HG02870 (cell line): ENCODE measurements around the gene SCD5.
A peak's percentile ranks its signal among the peaks of the same experiment; 100 is the strongest.
"Not testable (repeated sequence)": the region's sequence is repeated elsewhere in the genome, so short reads cannot be mapped to it uniquely, and the experiment has no call there.

Source experiments
- ATAC-seq: cut with Tn5 transposase; IDR thresholded peaks from one replicate; pipeline ENCODE4 v1.9.1; 2021; ENCODE audit warnings: mild to moderate bottlenecking, moderate library complexity; ENCODE audit not compliant: unreplicated experiment

The SCD5 gene

DNA sequence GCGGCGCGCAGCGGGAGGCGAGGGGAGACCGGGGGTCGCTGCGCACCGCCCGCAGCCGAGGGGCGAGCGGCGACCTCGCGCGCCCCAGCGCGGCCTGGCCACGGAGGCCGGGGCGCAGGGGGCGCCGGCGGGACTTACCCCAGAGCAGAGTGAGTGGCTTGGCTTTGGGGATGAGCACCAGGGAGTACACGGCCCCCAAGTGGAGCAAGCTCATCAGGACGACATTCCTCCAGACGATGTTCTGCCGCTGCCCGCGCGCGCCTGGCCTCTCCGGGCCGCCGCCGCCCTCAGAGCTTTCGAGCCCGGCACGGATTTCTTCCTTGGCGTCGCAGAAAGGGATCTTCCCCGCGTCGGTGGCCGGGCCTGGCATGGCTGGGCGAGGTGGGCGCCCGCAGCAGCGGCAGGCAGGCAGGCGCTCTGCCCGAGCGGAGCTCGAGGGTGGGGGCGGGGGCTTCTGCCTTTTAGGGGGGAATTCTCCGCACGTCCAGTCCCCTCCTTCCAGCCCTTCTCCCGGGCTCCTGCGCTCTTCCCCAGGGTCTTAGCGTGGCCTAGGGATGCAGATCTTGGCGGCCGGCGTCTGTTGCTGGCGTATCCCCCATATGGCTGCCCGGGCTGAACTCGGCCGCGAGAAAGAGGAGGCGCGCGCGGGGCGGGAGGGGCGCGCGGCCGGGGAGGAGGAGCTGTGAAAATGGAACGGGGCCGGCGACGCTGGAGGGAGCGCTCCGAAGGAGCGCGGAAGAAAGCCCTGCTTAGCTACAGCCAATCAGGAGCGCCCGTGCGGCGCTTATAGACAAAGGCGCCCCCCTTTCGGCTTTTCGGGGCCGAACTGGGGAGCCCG lies at the start of gene SCD5:
TSS of gene SCD5 (minus strand) at position 629 of the 838 bp plus-strand sequence. CDS start at position 370, 259 bp downstream.
- peak; percentile 83 for ATAC-seq

- no peak for ATAC-seq
Measured at GRCh38 chr4:82842593-82842992, 44.0 kb upstream of the SCD5 start.

GRCh38 chr4:82839624-82840023 lies 41.0 kb upstream of the SCD5 start:
- no peak for ATAC-seq

DNA sequence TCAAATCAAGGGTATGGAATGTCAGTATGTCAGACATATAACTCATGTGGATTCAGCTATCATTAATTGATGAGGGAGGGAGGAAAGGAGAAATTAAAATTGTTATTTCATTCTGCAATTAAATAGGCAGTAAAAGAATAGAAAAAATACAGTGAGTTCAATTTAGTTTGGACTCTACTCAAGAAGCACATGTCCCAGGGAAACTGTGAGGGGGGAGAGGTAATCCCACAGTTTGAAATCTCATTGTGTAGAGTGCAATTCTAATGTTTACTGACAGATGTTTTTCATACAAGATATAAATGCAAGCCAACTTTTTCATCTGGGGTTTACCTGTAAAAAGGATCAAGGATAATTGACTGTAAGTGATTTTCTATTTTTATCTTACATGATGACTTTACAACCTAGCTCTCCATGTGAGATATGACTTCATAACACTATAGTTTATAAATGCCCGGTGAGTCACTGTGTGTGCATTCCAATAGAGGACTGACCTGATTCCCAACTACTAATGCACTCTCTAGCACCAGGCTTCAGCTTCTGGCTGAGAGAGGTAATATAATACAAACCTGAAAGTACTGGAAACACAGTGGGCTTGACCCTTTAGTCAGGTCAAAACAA lies 35.2 kb upstream of the SCD5 start:
- ATAC-seq = no peak

GRCh38 chr4:82833060-82833459 lies 34.5 kb upstream of the SCD5 start:
- ATAC-seq = not testable (repeated sequence)

DNA sequence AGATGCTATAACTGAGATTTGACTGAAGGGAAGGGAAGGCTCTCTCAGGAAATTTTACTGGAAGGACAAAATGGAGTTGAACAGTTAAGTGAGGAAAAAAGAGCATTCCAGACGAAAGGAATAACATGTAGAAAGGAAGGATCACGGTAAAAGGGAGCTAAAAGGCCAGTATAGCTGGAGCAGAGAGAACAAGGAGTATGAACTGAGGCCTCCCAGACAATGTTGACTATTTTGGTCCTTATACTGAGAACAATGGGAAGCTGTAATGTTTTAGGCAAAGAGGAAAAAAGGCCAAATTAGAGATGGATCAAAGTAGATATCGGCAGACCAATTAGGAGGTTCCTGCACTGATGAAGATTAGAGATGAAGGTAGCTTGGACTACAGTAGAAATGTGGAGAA lies 26.8 kb upstream of the SCD5 start:
- no peak for ATAC-seq

GRCh38 chr4:82823062-82823461 lies 24.5 kb upstream of the SCD5 start:
- no peak for ATAC-seq

DNA sequence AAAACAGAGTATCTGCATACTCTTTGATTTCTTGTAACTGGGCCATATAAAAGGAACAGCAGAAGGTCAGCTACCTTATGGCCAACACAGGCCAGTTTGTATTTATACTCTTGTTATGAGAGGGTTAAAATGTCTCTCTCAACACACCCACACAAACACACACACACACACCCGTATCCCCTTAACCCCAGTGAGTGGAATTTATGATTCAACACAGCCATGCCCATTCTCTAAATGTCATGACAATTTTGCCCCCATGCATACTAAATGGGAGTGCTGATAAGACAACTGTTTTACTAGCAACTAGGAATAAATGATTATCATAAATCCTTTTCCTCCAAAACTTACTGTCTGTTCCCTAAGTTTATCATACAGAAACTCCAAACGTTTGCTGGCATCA lies 22.1 kb upstream of the SCD5 start:
- ATAC-seq = no peak

DNA sequence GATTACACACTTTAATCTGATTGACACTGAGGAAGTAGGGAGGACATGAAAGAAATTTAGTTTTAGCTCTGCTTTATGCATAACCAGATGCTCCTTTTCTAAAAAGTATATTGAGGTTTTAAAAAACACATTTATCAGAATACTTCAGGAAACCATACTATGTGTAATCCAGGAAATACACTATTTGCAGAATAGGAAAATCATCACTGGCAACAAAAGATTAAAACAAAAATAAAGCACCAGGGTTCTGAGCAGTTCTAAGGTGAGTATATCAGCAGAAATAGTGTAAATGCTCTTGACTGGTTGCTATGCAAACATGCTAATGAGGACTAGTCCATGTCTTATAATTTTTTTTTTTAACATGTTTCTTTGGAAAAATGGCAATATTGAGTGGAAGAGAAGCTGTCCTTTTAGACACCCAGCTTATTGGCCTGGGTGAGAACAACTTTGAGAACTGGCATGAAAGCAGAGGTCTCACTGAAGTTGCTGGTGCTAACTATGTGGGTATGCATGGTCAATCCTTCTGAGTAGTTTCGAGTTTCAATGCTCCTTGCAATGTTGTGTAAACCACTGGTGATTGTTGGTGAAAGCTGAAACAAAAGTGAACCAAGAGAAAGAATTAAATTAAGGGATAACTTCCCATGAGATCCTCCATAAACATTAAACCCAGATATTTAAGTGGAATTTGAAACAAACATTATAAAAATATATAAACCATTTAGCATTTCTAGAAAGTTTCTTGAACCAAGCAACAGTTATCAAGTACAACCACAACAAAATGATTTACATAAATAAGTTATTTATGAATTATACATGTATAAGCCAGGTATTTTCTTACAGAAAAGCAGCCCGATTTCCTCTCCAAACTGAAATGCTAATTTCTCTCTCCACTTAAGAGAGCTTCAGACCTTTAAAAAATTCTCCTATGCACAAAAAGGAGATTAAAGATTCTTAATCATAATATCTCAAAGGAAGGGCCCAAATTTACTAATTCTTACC lies 20.4 kb upstream of the SCD5 start:
- no peak for ATAC-seq

- not testable (repeated sequence) for ATAC-seq
Measured at GRCh38 chr4:82816874-82817273, 18.3 kb upstream of the SCD5 start.

DNA sequence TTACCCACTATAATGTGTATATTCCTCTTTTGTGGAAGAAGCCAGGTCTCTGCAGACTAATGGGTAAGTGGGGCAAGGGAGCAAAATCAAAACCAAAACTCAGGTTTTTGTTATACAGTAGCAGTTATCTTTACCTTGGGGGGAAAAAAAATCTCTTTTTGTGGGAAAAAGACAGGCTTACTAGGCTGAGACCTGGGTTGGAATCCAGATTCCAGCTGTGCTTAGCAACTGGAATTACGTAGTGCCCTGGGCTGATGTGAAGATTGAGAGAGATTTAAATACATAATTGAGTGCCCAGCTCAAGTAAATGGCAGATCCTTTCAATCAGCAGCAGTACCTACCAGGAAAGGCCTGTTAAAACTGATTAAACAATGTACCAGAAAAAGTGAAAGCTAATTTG lies 15.4 kb upstream of the SCD5 start:
- ATAC-seq = no peak

- no peak for ATAC-seq
Measured at GRCh38 chr4:82811838-82812341, 13.3 kb upstream of the SCD5 start.

GRCh38 chr4:82811392-82811791 lies 12.8 kb upstream of the SCD5 start:
- no peak for ATAC-seq

GRCh38 chr4:82810176-82810575 lies 11.6 kb upstream of the SCD5 start:
- no peak for ATAC-seq

DNA sequence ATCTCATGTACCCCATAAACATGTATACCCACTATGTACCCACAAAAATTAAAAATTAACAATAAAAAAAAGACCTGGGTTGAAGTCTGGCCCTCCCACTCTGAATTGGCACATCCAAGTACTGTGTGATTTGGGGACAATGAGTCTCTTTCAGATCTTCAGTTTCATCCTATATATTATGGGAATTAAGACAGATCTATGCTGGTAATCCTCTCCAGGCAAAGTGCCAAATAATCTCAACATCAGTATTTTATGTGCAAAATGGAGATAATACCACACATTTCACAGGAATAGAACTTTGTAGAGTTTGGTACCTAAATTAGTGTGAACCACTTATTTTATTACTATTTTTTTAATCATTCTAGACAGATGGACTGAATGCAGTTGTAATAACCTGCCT lies 11.0 kb upstream of the SCD5 start:
- no peak for ATAC-seq

DNA sequence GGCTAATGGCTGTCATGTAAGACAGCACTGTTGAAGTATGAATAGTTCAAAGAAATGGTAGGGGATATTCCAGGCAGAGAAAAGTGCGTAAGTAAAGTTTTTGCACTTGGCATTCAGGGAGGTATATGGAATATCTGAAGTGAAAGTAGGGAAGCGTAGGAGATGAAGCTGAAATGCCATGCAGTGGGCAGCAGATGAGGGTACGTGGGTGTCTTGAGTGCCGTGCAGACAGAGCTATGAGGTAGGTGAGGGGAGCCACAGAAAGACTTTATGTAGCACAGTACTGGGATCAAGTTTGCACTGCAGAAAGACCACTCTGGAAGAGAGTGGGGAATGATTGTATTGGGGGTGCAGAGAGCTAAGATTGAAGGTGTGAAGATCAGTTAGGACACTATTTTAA lies 5.2 kb upstream of the SCD5 start:
- ATAC-seq = no peak

GRCh38 chr4:82802911-82803310 lies 4.3 kb upstream of the SCD5 start:
- no peak for ATAC-seq

DNA sequence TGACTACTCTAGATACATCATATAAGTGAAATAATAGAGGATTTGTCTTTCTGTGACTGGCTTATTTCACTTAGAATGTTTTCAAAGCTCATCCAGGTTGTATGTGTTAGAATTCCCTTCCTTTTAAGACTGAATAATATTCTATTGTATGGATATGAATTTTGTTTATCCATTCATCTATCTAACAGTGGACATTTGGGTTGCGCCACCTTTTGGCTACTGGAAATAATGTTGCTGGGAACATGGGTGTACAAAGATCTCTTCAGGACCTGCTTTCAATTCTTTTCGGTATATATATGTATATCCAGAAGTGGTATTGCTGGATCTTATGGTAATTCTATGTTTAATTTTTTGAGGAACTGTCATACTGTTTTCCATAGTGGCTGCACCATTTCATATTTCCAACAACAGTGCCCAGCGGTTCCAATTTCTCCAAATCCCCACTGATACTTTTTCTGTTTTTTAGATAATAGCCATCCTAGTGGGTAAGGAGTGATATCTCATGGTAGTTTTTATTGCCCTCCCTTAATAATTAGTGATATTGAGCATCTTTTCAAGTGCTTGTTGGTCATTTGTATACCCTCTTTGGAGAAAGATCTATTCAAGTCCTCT lies 3.4 kb upstream of the SCD5 start:
- no peak for ATAC-seq

DNA sequence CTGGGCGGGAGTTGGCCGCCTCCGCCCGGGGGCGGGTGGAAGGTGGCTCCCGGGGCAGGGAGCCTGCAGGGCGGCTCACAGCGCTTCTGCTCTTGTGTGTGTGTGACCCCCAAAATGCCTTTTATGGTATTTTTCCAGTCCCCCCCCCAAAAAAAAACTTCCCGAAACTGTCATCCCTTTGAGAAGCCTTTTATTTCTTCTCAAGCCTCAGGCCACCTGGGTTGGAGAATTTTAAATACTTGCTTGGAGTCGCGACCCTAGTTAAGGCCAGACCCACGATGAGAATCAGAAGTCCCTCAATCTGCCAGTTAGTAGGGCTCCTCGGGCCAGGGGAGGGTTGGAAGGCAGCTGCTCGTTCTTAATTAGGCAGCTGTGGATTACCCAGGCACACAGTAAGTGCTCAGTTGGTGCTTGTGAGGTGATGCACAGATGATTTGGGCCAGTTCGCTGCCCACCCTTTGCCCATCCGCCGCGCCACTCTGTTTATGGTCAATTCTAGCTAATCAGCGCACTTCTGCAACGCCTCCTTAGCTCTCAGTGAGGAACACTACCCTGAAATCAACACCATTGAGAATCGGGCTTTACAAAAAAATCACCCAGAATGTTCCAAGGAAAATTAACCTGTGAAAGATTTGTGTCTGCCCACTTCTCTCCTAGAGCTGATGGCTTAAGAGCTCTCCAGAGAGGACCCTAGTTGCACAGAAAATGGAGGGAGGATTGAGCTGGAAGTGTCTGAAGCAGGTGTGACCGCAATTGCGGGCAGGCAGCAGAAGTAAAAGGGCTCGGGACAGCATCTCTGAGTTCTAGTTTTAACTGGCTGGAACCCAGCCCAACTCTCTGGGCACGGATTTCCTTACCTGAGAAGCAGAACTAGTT lies 648 bp upstream of the SCD5 start:
- ATAC-seq = peak; percentile 30
